Panc1 (cell line): Measurements from ENCODE around the gene MCF2L.

Experiments
- CTCF ChIP-seq: fragments of 450-650 bp; IDR thresholded peaks from 2 replicates; pipeline ENCODE4 v1.5.1; 2017; ENCODE audit warnings: mild to moderate bottlenecking
- POLR2AphosphoS5 ChIP-seq: IDR thresholded peaks from 2 replicates; pipeline ENCODE4 v1.6.1; 2012; ENCODE audit warnings: mild to moderate bottlenecking, low read depth, low read length, moderate library complexity
- SIN3A ChIP-seq: IDR thresholded peaks from 2 replicates; pipeline ENCODE4 v1.6.1; 2012; ENCODE audit warnings: low read depth, mild to moderate bottlenecking, low read length, moderate library complexity, borderline replicate concordance; ENCODE audit not compliant: insufficient read depth
- TCF7L2 ChIP-seq: IDR thresholded peaks from 2 replicates; pipeline ENCODE4 v1.6.1; 2011; ENCODE audit warnings: mild to moderate bottlenecking, low read depth, low read length, inconsistent platforms

GRCh38 chr13:112976526-112976925 is 7.5 kb downstream of the MCF2L start:
- TF ChIP-seq CTCF = no peak
- TF ChIP-seq SIN3A = no peak
- TF ChIP-seq POLR2AphosphoS5 = no peak
- TF ChIP-seq TCF7L2 = no peak
